Measurements from ENCODE around the gene ADAM21. TPM values are rescaled to one million over a fixed set of nuclear protein-coding genes. Genes with fewer than 3 reads are reported as not detected.

Gene ADAM21
- total RNA-seq, 1 experiment from 2014 or later, result not detected

DNA sequence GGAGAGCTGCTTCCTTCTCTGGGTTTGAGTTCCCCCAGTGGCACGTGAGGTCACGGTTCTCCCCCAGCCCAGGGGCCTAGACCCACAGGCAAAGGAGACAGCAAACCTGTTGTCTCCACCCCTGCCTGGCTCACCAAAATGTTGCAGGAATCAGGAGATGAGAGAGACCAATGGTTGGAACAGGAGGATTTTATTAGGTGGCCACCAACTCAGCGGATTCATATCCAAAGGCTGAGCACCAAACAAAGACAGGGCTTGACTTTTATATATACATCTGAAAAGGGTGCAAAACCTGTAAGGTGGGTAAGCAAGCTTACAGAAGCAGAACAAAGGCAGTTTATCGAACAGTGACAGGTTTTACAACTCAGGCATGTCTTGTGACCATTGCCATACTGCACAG, 9.2 kb upstream of the ADAM21 start:
- Histone ChIP-seq H3K18ac (ENCODE audit: insufficient read length, low read depth, low read length) (no peak overlapping the region), H3K14ac (ENCODE audit: insufficient read depth, low read length) (no peak overlapping the region), H4K8ac (replicated peaks; ENCODE audit: insufficient read length, low read depth, low read length) (no peak overlapping the region), H4K20me1 (ENCODE audit: control insufficient read depth, insufficient read depth, insufficient read length) (no peaks in the 10 kb centered on the region), H2AK5ac (ENCODE audit: insufficient read length, low read length) (no peak overlapping the region), H3K4me1 (ENCODE audit: insufficient read depth, low read length) (no peaks in the 10 kb centered on the region), H3K9me3 (ENCODE audit: control insufficient read depth, low read depth, low read length) (peaks cover 40% of the 10 kb centered on the region), H3K23ac (ENCODE audit: insufficient read length, low read depth, low read length) (no peak overlapping the region), H3K79me2 (ENCODE audit: insufficient read depth, low read length) (no peaks in the 10 kb centered on the region), H3K56ac (ENCODE audit: insufficient read length, low read depth, low read length) (no peak overlapping the region), H3K79me1 (ENCODE audit: insufficient read depth, low read depth, low read length, poor library complexity, severe bottlenecking) (no peaks in the 10 kb centered on the region), H4K5ac (ENCODE audit: insufficient read length, low read depth, low read length) (no peak overlapping the region), H2BK120ac (ENCODE audit: low read depth, low read length, poor library complexity, severe bottlenecking) (no peak overlapping the region), H4K91ac (ENCODE audit: insufficient read length, low read depth, low read length) (no peak overlapping the region), H2BK20ac (ENCODE audit: low read depth, low read length, poor library complexity, severe bottlenecking) (no peak overlapping the region), H3T11ph (ENCODE audit: low read length) (no peak overlapping the region), H3K27me3 (ENCODE audit: insufficient read depth, low read length) (no peaks in the 10 kb centered on the region), H2BK15ac (ENCODE audit: low read depth, low read length) (no peak overlapping the region), H2BK12ac (ENCODE audit: insufficient read length, low read depth, low read length) (no peak overlapping the region), H3K4me2 (ENCODE audit: insufficient read depth, insufficient read length, low read length) (no peak overlapping the region), H3K4ac (ENCODE audit: low read depth, low read length) (no peak overlapping the region), H2AFZ (ENCODE audit: low read length) (no peak overlapping the region), H3K27ac (ENCODE audit: insufficient read length, low read depth, low read length) (no peak overlapping the region), H3K9ac (ENCODE audit: extremely low read depth, insufficient read length, low read length) (no peak overlapping the region), H3K23me2 (ENCODE audit: insufficient read length, low read depth, low read length, poor library complexity, severe bottlenecking) (no peaks in the 10 kb centered on the region), H2BK5ac (ENCODE audit: insufficient read length, low read length) (no peak overlapping the region)
- peaks cover 4% of the 10 kb centered on the region for H3K27me3 Mint-ChIP-seq (ENCODE audit: low read depth)
- H3K36me3 Mint-ChIP-seq (ENCODE audit: insufficient read depth in 1 of 3, low read depth in 3 of 3), result peaks cover 26 to 58% (median 52%) of the 10 kb centered on the region in 3 experiments
- no peak overlapping the region for H3K4me3 Mint-ChIP-seq
- H3K27ac Mint-ChIP-seq, result no peak overlapping the region
- no peak for DNase-seq
- H3K9me3 Mint-ChIP-seq, result peaks cover 72 to 73% of the 10 kb centered on the region in 2 experiments
- TF ChIP-seq, protein P1, sequence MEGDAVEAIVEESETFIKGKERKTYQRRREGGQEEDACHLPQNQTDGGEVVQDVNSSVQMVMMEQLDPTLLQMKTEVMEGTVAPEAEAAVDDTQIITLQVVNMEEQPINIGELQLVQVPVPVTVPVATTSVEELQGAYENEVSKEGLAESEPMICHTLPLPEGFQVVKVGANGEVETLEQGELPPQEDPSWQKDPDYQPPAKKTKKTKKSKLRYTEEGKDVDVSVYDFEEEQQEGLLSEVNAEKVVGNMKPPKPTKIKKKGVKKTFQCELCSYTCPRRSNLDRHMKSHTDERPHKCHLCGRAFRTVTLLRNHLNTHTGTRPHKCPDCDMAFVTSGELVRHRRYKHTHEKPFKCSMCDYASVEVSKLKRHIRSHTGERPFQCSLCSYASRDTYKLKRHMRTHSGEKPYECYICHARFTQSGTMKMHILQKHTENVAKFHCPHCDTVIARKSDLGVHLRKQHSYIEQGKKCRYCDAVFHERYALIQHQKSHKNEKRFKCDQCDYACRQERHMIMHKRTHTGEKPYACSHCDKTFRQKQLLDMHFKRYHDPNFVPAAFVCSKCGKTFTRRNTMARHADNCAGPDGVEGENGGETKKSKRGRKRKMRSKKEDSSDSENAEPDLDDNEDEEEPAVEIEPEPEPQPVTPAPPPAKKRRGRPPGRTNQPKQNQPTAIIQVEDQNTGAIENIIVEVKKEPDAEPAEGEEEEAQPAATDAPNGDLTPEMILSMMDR (conservative IDR thresholded peaks at IDR 0.05), result no peak
- WGBS (ENCODE audit: extremely low coverage, insufficient read length, low lambda C conversion rate), result no CpG with 5 or more reads among the region's 4 CpGs
- H3K4me1 Mint-ChIP-seq, result peaks cover 2 to 4% of the 10 kb centered on the region in 2 experiments; a peak in 1 of 4 replicates
